Measurements from ENCODE around the gene FAM240A. TPM values are rescaled to one million over a fixed set of nuclear protein-coding genes. Genes with fewer than 3 reads are reported as not detected.

Gene FAM240A
- total RNA-seq, 1 donor from 2014 or later, result not detected

DNA sequence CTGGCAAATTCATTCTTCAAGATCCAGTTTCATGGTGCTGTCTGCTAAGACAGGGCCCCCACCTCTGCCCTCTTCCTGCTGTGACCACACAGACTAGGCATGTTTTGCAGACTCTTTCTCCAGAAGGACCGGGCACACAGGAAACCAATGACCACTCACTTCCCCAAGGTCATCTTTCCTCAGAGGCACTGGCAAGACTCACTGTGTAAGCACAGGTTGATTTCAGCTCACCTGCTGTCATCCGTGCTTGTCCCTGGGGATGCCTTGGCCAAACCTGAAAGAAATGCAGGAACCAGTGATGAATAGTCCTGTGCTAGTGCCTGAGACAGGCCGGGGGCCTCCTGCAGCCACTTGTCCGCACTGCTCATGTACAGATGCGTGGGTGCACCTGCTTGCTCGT, 47.7 kb downstream of the FAM240A start:
- no peaks in the 10 kb centered on the region for H3K36me3 Mint-ChIP-seq
- Histone ChIP-seq H3K27me3 (no peaks in the 10 kb centered on the region), H3K27ac (no peak overlapping the region), H4K20me1 (ENCODE audit: low read depth) (no peaks in the 10 kb centered on the region), H3K9me3 (ENCODE audit: low read depth) (no peaks in the 10 kb centered on the region), H3K4me3 (no peak overlapping the region), H2AFZ (replicated peaks) (no peak overlapping the region), H3K4me2 (no peak overlapping the region), H3K9ac (no peak overlapping the region), H3K4me1 (peaks cover 58% of the 10 kb centered on the region), H3K36me3 (no peaks in the 10 kb centered on the region), H3F3A (ENCODE audit: low read depth) (peaks cover 11% of the 10 kb centered on the region), H3K79me2 (ENCODE audit: low read depth) (no peaks in the 10 kb centered on the region)
- peak overlapping the region; percentile 48 for H3K27ac Mint-ChIP-seq
- peaks cover 14% of the 10 kb centered on the region for H3K27me3 Mint-ChIP-seq (ENCODE audit: insufficient read depth, low read depth)
- H3K4me3 Mint-ChIP-seq, result no peak overlapping the region
- no peak for TF ChIP-seq EZH2phosphoT487 (IDR thresholded peaks at IDR 0.05)
- TF ChIP-seq, protein P1, sequence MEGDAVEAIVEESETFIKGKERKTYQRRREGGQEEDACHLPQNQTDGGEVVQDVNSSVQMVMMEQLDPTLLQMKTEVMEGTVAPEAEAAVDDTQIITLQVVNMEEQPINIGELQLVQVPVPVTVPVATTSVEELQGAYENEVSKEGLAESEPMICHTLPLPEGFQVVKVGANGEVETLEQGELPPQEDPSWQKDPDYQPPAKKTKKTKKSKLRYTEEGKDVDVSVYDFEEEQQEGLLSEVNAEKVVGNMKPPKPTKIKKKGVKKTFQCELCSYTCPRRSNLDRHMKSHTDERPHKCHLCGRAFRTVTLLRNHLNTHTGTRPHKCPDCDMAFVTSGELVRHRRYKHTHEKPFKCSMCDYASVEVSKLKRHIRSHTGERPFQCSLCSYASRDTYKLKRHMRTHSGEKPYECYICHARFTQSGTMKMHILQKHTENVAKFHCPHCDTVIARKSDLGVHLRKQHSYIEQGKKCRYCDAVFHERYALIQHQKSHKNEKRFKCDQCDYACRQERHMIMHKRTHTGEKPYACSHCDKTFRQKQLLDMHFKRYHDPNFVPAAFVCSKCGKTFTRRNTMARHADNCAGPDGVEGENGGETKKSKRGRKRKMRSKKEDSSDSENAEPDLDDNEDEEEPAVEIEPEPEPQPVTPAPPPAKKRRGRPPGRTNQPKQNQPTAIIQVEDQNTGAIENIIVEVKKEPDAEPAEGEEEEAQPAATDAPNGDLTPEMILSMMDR (IDR thresholded peaks at IDR 0.05), result no peak
- no peak for TF ChIP-seq EZH2 (IDR thresholded peaks at IDR 0.05)
- DNase-seq (ENCODE audit: low spot score), result no peak
- H3K9me3 Mint-ChIP-seq, result no peaks in the 10 kb centered on the region
- H3K4me1 Mint-ChIP-seq, result peaks cover 52% of the 10 kb centered on the region

GRCh38 chr3:46660543-46661523, 48.5 kb downstream of the FAM240A start:
- Histone ChIP-seq H3K9me3 (ENCODE audit: low read depth) (no peaks in the 10 kb centered on the region), H3F3A (ENCODE audit: low read depth) (peaks cover 11% of the 10 kb centered on the region), H3K4me2 (no peak overlapping the region), H3K9ac (no peak overlapping the region), H3K27ac (no peak overlapping the region), H3K79me2 (ENCODE audit: low read depth) (no peaks in the 10 kb centered on the region), H2AFZ (replicated peaks) (no peak overlapping the region), H3K4me3 (no peak overlapping the region), H3K4me1 (peaks cover 58% of the 10 kb centered on the region), H3K27me3 (no peaks in the 10 kb centered on the region), H4K20me1 (ENCODE audit: low read depth) (no peaks in the 10 kb centered on the region), H3K36me3 (no peaks in the 10 kb centered on the region)
- Mint-ChIP-seq H3K27ac (no peak overlapping the region), H3K9me3 (no peaks in the 10 kb centered on the region), H3K36me3 (no peaks in the 10 kb centered on the region), H3K4me1 (peaks cover 52% of the 10 kb centered on the region), H3K4me3 (no peak overlapping the region), H3K27me3 (ENCODE audit: insufficient read depth, low read depth) (peaks cover 14% of the 10 kb centered on the region)
- no peak for DNase-seq (ENCODE audit: low spot score)
- TF ChIP-seq EZH2 (IDR thresholded peaks at IDR 0.05) (no peak), EZH2phosphoT487 (IDR thresholded peaks at IDR 0.05) (no peak)
- TF ChIP-seq, protein P1 (IDR thresholded peaks at IDR 0.05), result no peak

DNA sequence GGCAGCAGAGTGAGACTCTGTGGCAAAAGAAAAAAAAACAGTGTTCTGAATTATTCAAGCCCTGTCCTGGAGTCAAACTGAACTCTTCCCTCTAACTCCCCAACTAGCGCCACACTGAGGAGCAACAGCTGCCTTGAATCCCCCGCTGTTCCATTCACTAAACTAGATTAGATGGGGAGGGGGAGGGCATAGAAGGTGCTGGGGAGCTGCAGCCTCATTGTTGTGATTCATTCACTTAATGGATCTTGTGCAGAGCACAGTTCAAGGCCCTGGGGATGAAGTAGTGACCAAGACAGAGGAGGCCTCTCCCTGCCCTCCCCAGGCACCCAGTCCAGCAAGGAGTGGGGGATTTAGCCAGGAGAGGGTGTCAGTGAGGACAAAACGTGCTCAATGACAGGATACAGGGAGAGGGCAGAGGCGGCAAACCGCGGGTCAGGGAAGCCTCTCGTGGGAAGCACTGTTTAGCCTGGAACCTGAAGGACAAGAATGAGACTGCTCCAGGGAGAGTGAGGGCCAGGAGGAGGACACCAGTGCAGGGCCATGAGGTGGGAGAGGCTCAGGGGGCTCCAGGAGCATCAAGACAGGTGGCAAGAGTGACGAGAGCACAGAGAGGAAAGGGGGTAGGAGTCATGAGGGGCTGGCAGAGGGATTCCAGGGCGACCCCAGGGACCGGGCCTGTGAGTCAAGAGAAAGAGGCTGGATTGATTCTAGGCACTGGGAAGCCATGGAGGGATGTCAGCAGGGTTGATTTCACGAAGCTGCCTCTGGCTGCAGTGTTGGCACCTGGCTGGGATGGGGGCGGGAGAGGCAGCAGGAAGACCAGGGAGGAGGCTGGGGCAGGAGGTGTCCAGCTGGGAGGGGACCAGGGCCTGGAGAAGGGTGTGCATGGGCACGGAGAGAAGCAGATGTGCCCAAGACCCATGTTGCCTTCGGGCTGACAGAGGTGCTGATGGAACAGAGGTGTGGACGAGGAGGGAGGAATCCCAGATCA, 49.7 kb downstream of the FAM240A start:
- no peaks in the 10 kb centered on the region for H3K27me3 ChIP-seq
- DNase-seq (ENCODE audit: low spot score), result peak; percentile 57
- H3K4me3 ChIP-seq, result no peak overlapping the region
- peak overlapping the region; percentile 29 for H3K4me3 Mint-ChIP-seq
- peaks cover 22% of the 10 kb centered on the region for H3K27me3 Mint-ChIP-seq (ENCODE audit: insufficient read depth, low read depth)
- H3K36me3 Mint-ChIP-seq, result no peaks in the 10 kb centered on the region
- peaks cover 50% of the 10 kb centered on the region for H3K4me1 Mint-ChIP-seq
- H3K4me1 ChIP-seq, result peaks cover 49% of the 10 kb centered on the region
- no peak for TF ChIP-seq EZH2 (IDR thresholded peaks at IDR 0.05)
- TF ChIP-seq EZH2phosphoT487 (IDR thresholded peaks at IDR 0.05), result no peak
- TF ChIP-seq, protein P1 (IDR thresholded peaks at IDR 0.05), result no peak
- no peaks in the 10 kb centered on the region for H4K20me1 ChIP-seq (ENCODE audit: low read depth)
- H3K9ac ChIP-seq, result no peak overlapping the region
- H3K9me3 ChIP-seq (ENCODE audit: low read depth), result no peaks in the 10 kb centered on the region
- H3K9me3 Mint-ChIP-seq, result no peaks in the 10 kb centered on the region
- H3K4me2 ChIP-seq, result peak overlapping the region; percentile 49
- H3K27ac Mint-ChIP-seq, result peak overlapping the region; percentile 78
- H3K27ac ChIP-seq, result no peak overlapping the region
- H3F3A ChIP-seq (ENCODE audit: low read depth), result peaks cover 2% of the 10 kb centered on the region
- H3K79me2 ChIP-seq (ENCODE audit: low read depth), result no peaks in the 10 kb centered on the region
- no peak overlapping the region for H2AFZ ChIP-seq (replicated peaks)
- H3K36me3 ChIP-seq, result no peaks in the 10 kb centered on the region
